Measurements from ENCODE around the gene IER5L.
"Not testable (repeated sequence)": the region's sequence is repeated elsewhere in the genome, so short reads cannot be mapped to it uniquely, and the experiment has no call there.

The IER5L gene

DNA sequence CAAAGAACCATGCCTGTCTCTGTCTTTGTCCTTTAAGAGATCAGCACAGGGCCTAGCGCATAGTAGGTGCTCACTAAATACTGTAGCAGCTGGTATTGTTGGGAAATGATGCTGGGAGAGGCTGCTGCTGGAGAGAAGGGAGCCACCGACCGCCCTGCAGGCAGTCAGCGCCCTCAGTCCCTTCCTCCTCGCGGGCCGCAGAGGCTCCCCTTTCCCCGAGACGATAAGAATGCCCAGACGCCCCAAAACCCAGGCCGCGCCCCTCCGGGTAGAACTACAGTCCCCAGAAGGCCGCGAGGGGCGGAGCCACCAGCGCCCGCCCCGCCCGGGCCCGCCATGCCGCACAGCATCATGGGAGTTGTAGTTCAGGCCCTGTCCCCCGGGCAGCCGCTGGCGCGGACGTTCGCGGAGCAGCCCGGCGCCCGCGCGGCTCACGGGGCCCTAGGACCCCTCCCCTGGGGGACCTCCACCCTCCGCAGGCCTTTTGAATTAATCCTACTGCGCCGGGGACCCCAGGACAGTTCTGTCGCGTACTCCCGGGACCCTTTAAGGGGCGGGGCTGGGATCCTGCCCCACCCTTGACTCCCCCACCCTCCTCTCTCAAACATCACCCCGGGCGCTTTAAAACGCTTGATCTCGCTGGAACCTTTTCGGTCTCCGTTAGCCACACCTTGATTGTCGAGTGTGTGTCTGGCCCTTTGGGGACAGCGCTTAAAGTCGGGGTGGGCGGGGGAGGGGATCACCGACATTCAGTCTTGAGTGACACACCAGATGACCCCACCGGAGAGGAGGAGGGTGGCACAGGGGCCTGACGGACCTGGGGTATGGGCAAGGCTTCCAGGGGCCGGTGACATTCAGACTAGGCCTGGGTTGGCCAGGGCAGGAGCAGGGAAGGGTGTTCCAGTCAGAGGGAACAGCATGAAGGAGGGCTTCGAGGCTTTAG, 24.8 kb upstream of the IER5L start:
- peak; percentile 94 for DNase-seq

GRCh38 chr9:129201866-129202265, 23.8 kb upstream of the IER5L start:
- DNase-seq = no peak

GRCh38 chr9:129201289-129201688, 23.2 kb upstream of the IER5L start:
- DNase-seq = no peak

GRCh38 chr9:129200255-129200654, 22.2 kb upstream of the IER5L start:
- no peak for DNase-seq

GRCh38 chr9:129199044-129199435, 21.0 kb upstream of the IER5L start:
- no peak for DNase-seq

- no peak for DNase-seq
These were observed 20.4 kb upstream of the IER5L start for GRCh38 chr9:129198319-129199043.

DNA sequence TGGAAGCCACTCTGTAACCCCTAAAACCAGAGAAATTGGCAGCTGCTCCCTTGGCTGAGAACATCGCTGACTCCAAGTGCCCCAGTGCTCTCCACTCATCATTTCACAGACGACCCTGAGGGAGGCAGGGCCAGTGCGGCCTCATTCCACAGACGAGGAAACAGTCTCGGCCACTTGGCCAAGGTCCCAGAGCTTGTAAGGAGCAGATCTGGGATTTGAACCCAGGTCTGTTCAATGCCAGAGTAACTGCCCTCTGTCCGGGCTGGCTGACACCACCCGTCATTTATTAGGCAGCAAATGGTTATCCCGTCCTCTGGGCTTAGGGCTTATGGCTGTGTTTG, 19.9 kb upstream of the IER5L start:
- no peak for DNase-seq

DNA sequence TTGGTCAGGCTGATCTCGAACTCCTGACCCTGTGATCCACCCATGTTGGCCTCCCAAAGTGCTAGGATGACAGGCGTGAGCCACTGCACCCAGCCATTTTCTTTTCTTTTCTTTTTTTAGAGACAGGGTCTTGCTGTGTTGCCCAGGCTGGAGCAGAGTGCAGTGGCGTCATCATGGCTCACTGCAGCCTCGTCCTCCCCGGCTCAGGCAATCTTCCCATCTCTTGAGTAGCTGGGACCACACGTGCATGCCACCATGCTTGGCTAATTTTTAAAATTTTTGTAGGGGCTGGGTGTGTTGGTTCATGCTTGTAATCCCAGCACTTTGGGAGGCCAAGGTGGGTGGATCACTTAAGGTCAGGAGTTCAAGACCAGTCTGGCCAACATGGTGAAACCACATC, 19.0 kb upstream of the IER5L start:
- DNase-seq = not testable (repeated sequence)

- DNase-seq = no peak
These were observed 17.5 kb upstream of the IER5L start for GRCh38 chr9:129195606-129196005.

DNA sequence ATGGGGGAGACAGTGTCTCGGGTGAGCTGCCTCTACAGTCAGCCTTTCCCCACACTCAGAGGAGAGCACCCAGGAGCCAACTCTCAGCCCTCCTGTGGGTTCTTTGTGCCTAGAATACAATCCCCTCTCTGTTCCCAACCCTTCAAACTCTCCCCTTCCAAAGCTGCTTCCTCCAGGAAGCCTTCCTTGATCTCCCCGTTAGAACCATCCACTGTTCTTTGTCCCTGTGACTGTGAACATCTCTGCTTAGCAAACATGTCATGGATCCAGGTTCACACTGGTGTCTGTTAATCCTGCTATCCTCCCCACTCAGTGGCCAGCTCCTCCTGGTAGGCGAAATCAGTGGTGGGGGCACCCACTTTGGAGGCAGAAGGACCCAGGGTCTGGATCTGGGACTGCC, 16.2 kb upstream of the IER5L start:
- no peak for DNase-seq

- no peak for DNase-seq
These were observed 15.6 kb upstream of the IER5L start for GRCh38 chr9:129193655-129194054.

DNA sequence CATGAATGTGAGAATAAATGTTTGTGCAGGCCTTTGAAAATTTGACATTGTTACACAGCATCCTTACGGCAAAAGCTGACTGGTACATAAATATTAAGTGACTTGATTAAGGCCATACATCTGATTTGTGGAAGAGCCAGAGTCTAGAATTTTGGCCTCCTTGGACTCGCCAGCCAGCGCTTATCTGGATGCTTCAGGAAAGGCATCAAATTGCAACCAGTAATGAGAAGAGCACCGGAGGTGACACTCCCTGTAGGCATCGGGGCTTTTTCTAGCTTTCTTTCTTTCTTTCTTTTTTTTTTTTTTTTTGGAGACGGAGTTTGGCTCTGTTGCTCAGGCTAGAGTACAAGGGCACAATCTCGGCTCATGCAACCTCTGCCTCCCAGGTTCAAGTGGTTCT, 13.2 kb upstream of the IER5L start:
- DNase-seq = no peak

GRCh38 chr9:129189971-129190370, 11.9 kb upstream of the IER5L start:
- not testable (repeated sequence) for DNase-seq

DNA sequence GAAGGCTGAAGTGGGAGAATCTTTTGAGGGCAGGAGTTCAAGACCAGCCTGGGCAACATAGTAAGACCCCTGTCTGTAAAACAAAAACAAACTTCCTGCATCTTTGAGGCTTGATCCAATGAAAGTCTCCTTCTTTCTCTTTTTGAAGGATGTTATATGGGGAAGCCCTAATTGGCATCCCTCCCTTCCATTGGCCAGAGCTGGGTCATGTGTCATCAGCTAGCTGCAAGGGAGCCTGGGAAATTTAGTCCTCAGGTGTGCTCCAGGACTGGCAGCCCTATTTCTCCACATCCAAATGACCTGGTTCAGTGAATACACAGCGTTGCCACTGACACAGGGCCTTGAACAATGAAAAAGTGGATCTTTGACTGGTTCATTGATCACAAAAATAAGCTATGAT, 9.0 kb upstream of the IER5L start:
- DNase-seq = no peak

GRCh38 chr9:129185991-129186390, 7.9 kb upstream of the IER5L start:
- DNase-seq = peak; percentile 48

GRCh38 chr9:129185402-129185801, 7.3 kb upstream of the IER5L start:
- DNase-seq = no peak

- no peak for DNase-seq
These were observed 6.6 kb upstream of the IER5L start for GRCh38 chr9:129184596-129185122.

GRCh38 chr9:129184219-129184524, 6.1 kb upstream of the IER5L start:
- no peak for DNase-seq

DNA sequence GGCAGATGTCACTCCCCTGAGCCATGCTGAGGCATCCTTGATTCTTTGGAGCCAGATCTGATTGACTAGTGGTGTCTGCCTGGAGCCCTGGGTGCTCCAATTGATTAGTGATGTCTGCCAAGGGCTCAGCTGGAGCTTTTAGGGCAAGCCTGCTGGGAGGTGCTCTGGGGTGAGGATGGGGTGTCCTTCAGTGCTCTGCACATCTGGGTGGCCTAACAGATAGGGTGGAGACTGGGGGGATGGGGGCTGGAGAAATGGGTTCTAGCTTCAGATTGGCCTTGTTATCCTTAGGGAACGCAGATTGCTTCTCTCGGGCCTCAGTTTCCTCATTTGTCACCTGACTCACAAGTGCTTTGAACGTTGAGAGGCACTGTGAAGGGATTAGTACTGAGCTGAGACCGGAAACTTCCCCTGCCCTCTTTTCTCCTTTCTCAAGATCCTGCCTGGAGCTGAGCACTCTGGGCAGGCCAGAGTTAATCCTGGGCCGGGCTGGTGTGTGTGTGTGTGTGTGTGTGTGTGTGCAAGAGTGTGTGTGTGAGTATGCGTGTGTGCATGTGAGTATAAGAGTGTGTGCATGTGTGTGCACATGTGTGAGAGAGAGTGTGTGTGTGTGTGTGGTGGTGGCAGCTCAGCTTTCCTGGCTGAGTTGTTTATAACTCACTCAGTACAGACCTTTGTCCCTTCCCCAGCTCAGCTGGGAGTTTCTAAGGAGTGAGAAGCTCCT, 5.6 kb upstream of the IER5L start:
- no peak for DNase-seq

DNA sequence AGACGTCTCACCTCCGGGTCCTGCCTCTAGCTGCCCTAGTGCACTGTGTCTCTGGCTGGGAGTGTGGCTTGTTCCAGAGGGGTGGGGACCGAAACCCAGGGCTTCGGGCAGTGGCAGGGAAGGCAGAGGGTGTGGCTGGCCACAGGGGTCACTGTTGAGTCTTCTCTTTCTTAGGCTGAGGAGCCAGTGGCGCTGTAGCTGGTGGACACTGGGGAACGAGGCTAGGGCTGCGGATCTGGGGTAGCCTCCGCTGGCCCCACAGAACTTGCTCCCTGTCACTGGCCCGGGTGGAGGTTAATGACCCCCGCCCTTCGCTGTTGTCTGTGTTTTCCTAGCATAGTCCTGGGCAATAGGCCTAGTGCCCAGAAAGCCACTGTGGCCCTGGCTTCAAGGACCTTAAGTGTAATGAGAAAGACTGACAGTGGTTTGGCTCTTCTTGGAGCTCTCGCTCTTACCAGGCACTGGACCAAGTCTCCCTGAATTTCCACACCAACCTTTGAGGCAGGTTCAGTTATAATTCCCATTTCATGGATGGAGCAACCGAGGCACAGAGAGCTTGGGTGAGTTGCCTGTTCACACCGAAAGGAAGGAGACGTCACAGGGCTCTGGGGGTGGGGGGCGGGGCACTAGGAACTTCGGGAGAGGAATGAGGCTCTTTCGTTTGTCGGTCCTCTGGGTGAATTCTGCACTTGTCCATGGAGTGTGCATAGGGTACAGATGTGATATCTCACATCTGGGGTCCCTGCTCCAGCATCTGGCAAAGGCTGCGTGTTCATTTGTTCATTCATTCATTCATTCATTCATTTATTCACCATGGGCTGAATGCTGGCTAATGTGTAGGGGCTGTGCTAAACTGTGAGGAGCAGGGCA, 4.8 kb upstream of the IER5L start:
- no peak for DNase-seq

- DNase-seq = no peak
These were observed 4.1 kb upstream of the IER5L start for GRCh38 chr9:129182122-129182521.

GRCh38 chr9:129181246-129181645, 3.2 kb upstream of the IER5L start:
- no peak for DNase-seq

Measured in stimulated activated CD4-positive, alpha-beta T cell treated with anti-CD3 and anti-CD28 coated beads, Interleukin-15, amount 100 ng/mL, for 24 hours (primary cell).